Measurements from ENCODE around the gene ADGRG3.

DNA sequence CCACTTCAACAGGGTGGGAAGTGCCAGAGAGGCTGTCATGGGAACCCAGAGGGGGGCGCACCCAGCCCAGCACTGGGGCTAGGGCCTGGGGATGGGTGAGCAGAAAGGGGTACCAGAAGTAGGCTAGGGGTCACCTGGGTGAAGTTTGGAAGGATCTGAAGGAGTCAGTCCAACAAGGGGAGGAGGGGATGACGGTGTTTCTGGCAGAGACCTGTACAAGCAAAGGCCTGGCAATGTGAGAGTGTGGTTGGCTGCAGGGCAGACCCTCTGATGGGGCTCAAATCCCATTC is 54.0 kb downstream of the ADGRG3 start:
- TF ChIP-seq, protein P1, sequence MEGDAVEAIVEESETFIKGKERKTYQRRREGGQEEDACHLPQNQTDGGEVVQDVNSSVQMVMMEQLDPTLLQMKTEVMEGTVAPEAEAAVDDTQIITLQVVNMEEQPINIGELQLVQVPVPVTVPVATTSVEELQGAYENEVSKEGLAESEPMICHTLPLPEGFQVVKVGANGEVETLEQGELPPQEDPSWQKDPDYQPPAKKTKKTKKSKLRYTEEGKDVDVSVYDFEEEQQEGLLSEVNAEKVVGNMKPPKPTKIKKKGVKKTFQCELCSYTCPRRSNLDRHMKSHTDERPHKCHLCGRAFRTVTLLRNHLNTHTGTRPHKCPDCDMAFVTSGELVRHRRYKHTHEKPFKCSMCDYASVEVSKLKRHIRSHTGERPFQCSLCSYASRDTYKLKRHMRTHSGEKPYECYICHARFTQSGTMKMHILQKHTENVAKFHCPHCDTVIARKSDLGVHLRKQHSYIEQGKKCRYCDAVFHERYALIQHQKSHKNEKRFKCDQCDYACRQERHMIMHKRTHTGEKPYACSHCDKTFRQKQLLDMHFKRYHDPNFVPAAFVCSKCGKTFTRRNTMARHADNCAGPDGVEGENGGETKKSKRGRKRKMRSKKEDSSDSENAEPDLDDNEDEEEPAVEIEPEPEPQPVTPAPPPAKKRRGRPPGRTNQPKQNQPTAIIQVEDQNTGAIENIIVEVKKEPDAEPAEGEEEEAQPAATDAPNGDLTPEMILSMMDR (IDR thresholded peaks at IDR 0.05), result no peak
- TF ChIP-seq POLR2AphosphoS5 (IDR thresholded peaks at IDR 0.05), result no peak
